OCI-LY7 (cell line): ENCODE measurements around the gene NACA. TPM values are rescaled to one million over a fixed set of nuclear protein-coding genes. Genes with fewer than 3 reads are reported as not detected.
A peak's percentile ranks its signal among the peaks of the same experiment; 100 is the strongest.

Experiments used
- BruUV-seq: library from RNA; stranded (reverse); fragments of 400-500 nt; replicated peaks from 2 replicates; lab custom pipeline; 2021; lab: Mats Ljungman, UMichigan
- CTCF ChIA-PET: fragments of 300-600 bp; sonication (Branson Sonifier 250); formaldehyde crosslinking; loops from one replicate; lab custom pipeline; 2022; ENCODE audit warnings: antibody characterized with exemption; ENCODE audit not compliant: unreplicated experiment; lab: Charles Lee
- POLR2A ChIA-PET: fragments of 300-600 bp; sonication (Branson Sonifier 250); formaldehyde crosslinking; loops from one replicate; lab custom pipeline; 2022; ENCODE audit warnings: antibody characterized with exemption; lab: Charles Lee
- DNase-seq: peaks from one replicate; pipeline ENCODE4 v3.0.0-alpha.2; 2015; ENCODE audit warnings: low spot score
- H2AFZ ChIP-seq: fragments of 200-600 bp; sonication (generic), shearing (Covaris generic); 2 replicates; pipeline ENCODE4 v1.6.1; 2014; ENCODE audit warnings: mild to moderate bottlenecking, antibody characterized with exemption, low read length, moderate library complexity
- H3K27ac ChIP-seq: fragments of 200-600 bp; sonication (generic); 2 replicates; pipeline ENCODE4 v1.5.1; 2014; ENCODE audit warnings: mixed run types, low read depth, mild to moderate bottlenecking, moderate library complexity, low read length, inconsistent platforms; ENCODE audit not compliant: poor library complexity, severe bottlenecking
- H3K36me3 ChIP-seq: fragments of 200-600 bp; sonication (generic); 2 replicates; pipeline ENCODE4 v1.6.1; 2014; ENCODE audit warnings: mild to moderate bottlenecking, antibody characterized with exemption, low read length, moderate library complexity, mixed read lengths; ENCODE audit not compliant: insufficient read depth
- H3K4me1 ChIP-seq: fragments of 200-600 bp; sonication (generic); 2 replicates; pipeline ENCODE4 v1.5.1; 2014; ENCODE audit warnings: mild to moderate bottlenecking, low read length; ENCODE audit not compliant: insufficient read depth, poor library complexity, severe bottlenecking
- H3K4me2 ChIP-seq: fragments of 200-600 bp; sonication (generic); 2 replicates; pipeline ENCODE4 v1.6.1; 2014; ENCODE audit warnings: mild to moderate bottlenecking, low read length
- H3K4me3 ChIP-seq: fragments of 200-600 bp; sonication (generic); 2 replicates; pipeline ENCODE4 v1.5.1; 2014; ENCODE audit warnings: mild to moderate bottlenecking, low read depth, low read length; ENCODE audit not compliant: poor library complexity, severe bottlenecking
- H3K79me2 ChIP-seq: fragments of 200-600 bp; sonication (generic); 2 replicates; pipeline ENCODE4 v1.6.1; 2016; ENCODE audit warnings: low read depth, mild to moderate bottlenecking, low read length, moderate library complexity, mixed read lengths; ENCODE audit not compliant: insufficient read depth
- H3K9me2 ChIP-seq: fragments of 200-600 bp; sonication (generic); 2 replicates; pipeline ENCODE4 v1.6.1; 2016; ENCODE audit warnings: mild to moderate bottlenecking, low read length, mixed read lengths; ENCODE audit not compliant: insufficient read depth
- H3K9me3 ChIP-seq: fragments of 200-600 bp; sonication (generic); 2 replicates; pipeline ENCODE4 v1.6.1; 2014; ENCODE audit warnings: mild to moderate bottlenecking, mixed run types, low read length, mixed read lengths
- H4K20me1 ChIP-seq: fragments of 200-600 bp; sonication (generic); 2 replicates; pipeline ENCODE4 v1.6.1; 2014; ENCODE audit warnings: mild to moderate bottlenecking, antibody characterized with exemption, low read length, moderate library complexity, mixed read lengths; ENCODE audit not compliant: insufficient read depth
- EZH2phosphoT487 ChIP-seq: fragments of 200-600 bp; sonication (generic); IDR thresholded peaks from 2 replicates; pipeline ENCODE4 v1.6.1; 2018; ENCODE audit warnings: low read depth, borderline replicate concordance, mild to moderate bottlenecking, mixed run types, antibody characterized with exemption, low read length, moderate library complexity, mixed read lengths
- intact Hi-C: fragments of 100-400 bp; cut with micrococcal nuclease; formaldehyde crosslinking; loops from one replicate; pipeline ENCODE4 v1.10.0; 2022; ENCODE audit not compliant: unreplicated experiment
- total RNA-seq, 2 experiments: library from RNA; depleted of rRNA in 1 of 2; stranded (reverse); fragments of >200 nt in 1 of 2; shearing (Covaris generic) in 1 of 2; gene quantifications; 2 replicates each; pipeline ENCODE4 v1.2.3, GENCODE V29; 2014 to 2022
- TF ChIP-seq, protein P1 (sequence below): fragments of 200-600 bp; sonication (generic); conservative IDR thresholded peaks from 2 replicates; pipeline ENCODE4 v1.5.1; 2014; ENCODE audit warnings: mild to moderate bottlenecking, antibody characterized with exemption, low read length, moderate library complexity, mixed read lengths

Gene NACA
- total RNA-seq, 2 experiments from 2014 or later: 892 to 1,723 TPM

DNA sequence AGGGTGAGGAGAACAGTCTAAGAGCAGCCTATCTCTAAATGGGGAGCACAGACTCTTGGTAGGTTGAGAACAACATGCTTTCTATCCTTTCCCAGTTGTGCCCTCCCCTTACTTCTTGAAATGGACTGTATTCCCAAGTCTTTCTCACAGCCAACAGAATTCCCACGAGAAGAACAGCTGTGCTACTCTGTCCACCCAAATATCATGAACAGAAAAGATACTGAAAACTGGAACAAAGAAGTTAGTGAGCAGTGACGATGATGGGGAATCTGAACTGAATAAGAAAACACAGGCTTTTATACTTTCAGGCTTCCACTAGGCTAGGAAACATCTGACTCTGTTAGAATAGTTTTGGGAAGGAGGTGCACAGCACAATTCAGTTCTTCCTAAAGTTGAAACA is 3.4 kb downstream of the NACA start:
- H3K9me3 ChIP-seq: no peaks in the 10 kb centered on the region
- ChIA-PET POLR2A (interaction anchor here (0.6 to 1.5 kb wide), 2 partner anchors 32 to 34 kb away, joined by 4 to 7 read pairs; partner anchors contain the start of gene PTGES3), CTCF (no interaction called here)
- TF ChIP-seq EZH2phosphoT487: no peak
- TF ChIP-seq, protein P1, sequence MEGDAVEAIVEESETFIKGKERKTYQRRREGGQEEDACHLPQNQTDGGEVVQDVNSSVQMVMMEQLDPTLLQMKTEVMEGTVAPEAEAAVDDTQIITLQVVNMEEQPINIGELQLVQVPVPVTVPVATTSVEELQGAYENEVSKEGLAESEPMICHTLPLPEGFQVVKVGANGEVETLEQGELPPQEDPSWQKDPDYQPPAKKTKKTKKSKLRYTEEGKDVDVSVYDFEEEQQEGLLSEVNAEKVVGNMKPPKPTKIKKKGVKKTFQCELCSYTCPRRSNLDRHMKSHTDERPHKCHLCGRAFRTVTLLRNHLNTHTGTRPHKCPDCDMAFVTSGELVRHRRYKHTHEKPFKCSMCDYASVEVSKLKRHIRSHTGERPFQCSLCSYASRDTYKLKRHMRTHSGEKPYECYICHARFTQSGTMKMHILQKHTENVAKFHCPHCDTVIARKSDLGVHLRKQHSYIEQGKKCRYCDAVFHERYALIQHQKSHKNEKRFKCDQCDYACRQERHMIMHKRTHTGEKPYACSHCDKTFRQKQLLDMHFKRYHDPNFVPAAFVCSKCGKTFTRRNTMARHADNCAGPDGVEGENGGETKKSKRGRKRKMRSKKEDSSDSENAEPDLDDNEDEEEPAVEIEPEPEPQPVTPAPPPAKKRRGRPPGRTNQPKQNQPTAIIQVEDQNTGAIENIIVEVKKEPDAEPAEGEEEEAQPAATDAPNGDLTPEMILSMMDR: no peak
- H4K20me1 ChIP-seq: peaks cover 54% of the 10 kb centered on the region
- intact Hi-C loops: no loop called here
- H3K36me3 ChIP-seq: peaks cover 81% of the 10 kb centered on the region
- peak overlapping the region; percentile 28 for H3K27ac ChIP-seq
- no peak for DNase-seq
- BruUV-seq: no TSS peak
- peaks cover 86% of the 10 kb centered on the region for H3K79me2 ChIP-seq
- H3K4me2 ChIP-seq: peak overlapping the region; percentile 83
- H3K4me1 ChIP-seq: peaks cover 76% of the 10 kb centered on the region
- peak overlapping the region; percentile 93 for H3K4me3 ChIP-seq
- no peaks in the 10 kb centered on the region for H3K9me2 ChIP-seq
- no peak overlapping the region for H2AFZ ChIP-seq

GRCh38 chr12:56721216-56721615 is 3.9 kb downstream of the NACA start:
- POLR2A ChIA-PET: interaction anchor here (0.7 kb wide), 1 partner anchor 21 kb away, joined by 3 read pairs; no protein-coding TSS in a partner anchor
- Histone ChIP-seq H3K27ac (peak overlapping the region; percentile 28), H3K9me3 (no peaks in the 10 kb centered on the region), H3K4me1 (peaks cover 77% of the 10 kb centered on the region), H4K20me1 (peaks cover 59% of the 10 kb centered on the region), H3K79me2 (peaks cover 91% of the 10 kb centered on the region), H3K36me3 (peaks cover 84% of the 10 kb centered on the region), H3K4me3 (peak overlapping the region; percentile 93), H3K4me2 (peak overlapping the region; percentile 83), H2AFZ (no peak overlapping the region), H3K9me2 (no peaks in the 10 kb centered on the region)
- intact Hi-C loops: no loop called here
- TF ChIP-seq EZH2phosphoT487: no peak
- TF ChIP-seq, protein P1: no peak
- no TSS peak for BruUV-seq
- CTCF ChIA-PET: interaction anchor here (0.9 kb wide), 1 partner anchor 84 kb away, joined by 7 read pairs; no protein-coding TSS in a partner anchor
- DNase-seq: no peak

DNA sequence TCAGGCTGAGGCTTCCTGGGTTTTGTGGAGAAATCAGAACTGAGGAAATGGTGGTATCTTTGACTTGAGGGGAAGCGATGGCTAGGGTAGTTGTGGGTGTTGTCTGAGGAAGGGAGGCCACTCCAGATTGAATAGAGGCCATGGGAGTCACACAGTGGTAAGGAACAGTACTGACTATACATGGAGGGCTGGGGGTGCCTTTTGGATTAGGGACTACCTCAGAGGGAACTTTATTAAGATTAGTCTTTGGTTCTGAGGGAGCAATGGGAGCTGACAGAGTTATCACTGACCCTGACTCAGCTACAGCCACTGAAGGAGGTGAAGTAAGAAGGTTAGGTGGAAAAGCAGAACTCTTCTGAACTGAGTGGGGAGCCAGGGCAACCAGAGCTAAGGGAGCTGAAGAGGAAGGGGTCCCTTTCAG is 4.4 kb downstream of the NACA start:
- no peaks in the 10 kb centered on the region for H3K9me3 ChIP-seq
- no peak for DNase-seq
- peaks cover 73% of the 10 kb centered on the region for H3K4me1 ChIP-seq
- intact Hi-C loops: no loop called here
- CTCF ChIA-PET: interaction anchor here (0.9 kb wide), 1 partner anchor 84 kb away, joined by 7 read pairs; no protein-coding TSS in a partner anchor
- TF ChIP-seq EZH2phosphoT487: no peak
- TF ChIP-seq, protein P1: no peak
- POLR2A ChIA-PET: interaction anchor here (0.5 to 0.7 kb wide), 3 partner anchors 20 to 47 kb away, joined by 3 to 8 read pairs (median 5); no protein-coding TSS in a partner anchor
- H4K20me1 ChIP-seq: peaks cover 62% of the 10 kb centered on the region
- H3K79me2 ChIP-seq: peaks cover 90% of the 10 kb centered on the region
- H3K9me2 ChIP-seq: no peaks in the 10 kb centered on the region
- peak overlapping the region; percentile 28 for H3K27ac ChIP-seq
- no TSS peak for BruUV-seq
- H3K36me3 ChIP-seq: peaks cover 88% of the 10 kb centered on the region
- peak overlapping the region; percentile 93 for H3K4me3 ChIP-seq
- no peak overlapping the region for H2AFZ ChIP-seq
- H3K4me2 ChIP-seq: peak overlapping the region; percentile 83
